Endothelial cell of umbilical vein (primary cell): ENCODE data around the gene SCNN1B. TPM values are rescaled to one million over a fixed set of nuclear protein-coding genes. Genes with fewer than 3 reads are reported as not detected.

ENCODE experiments used
- BruUV-seq: library from RNA; stranded (reverse); fragments of 400-500 nt; replicated peaks from 2 replicates; lab custom pipeline; 2021; lab: Mats Ljungman, UMichigan
- CTCF ChIA-PET: fragments of 300-600, 350-600 bp; sonication (Branson Sonifier 250); formaldehyde crosslinking; loops from one replicate; lab custom pipeline; 2021; ENCODE audit warnings: antibody characterized with exemption, inconsistent platforms; lab: Charles Lee
- POLR2A ChIA-PET: fragments of 300-600, 350-600 bp; sonication (Branson Sonifier 250); formaldehyde crosslinking; loops from one replicate; lab custom pipeline; 2021; ENCODE audit warnings: antibody characterized with exemption, inconsistent platforms; lab: Charles Lee
- DNase-seq: peaks from one replicate; pipeline ENCODE4 v3.0.0-alpha.2; 2011; ENCODE audit warnings: low read depth, low spot score
- FAIRE-seq: peaks from 2 replicates; lab custom pipeline; 2011; peaks lifted over from hg19 to GRCh38; lab: Jason Lieb, UNC
- H2AFZ ChIP-seq: 2 replicates; pipeline ENCODE4 v1.6.0; 2012; ENCODE audit warnings: low read depth, low read length, control low read depth, inconsistent platforms
- H3K27ac ChIP-seq: 2 replicates; pipeline ENCODE4 v1.5.1; 2011; ENCODE audit warnings: low read depth, mild to moderate bottlenecking, control low read depth, low read length, moderate library complexity; ENCODE audit not compliant: insufficient read depth
- H3K27me3 ChIP-seq, 2 experiments: 2 replicates each; pipeline versions ENCODE4 v1.6.0 to v1.6.1; 2011; ENCODE audit warnings: low read length in 2 of 2, mixed read lengths in 1 of 2; ENCODE audit not compliant: control insufficient read depth in 2 of 2, insufficient read depth in 2 of 2
- H3K36me3 ChIP-seq, 2 experiments: 2 replicates in 1 of 2; 3 replicates in 1 of 2; pipeline ENCODE4 v1.5.1; 2011; ENCODE audit warnings: low read length in 2 of 2, mild to moderate bottlenecking in 1 of 2, moderate library complexity in 1 of 2; ENCODE audit not compliant: control insufficient read depth in 2 of 2, insufficient read depth in 2 of 2; ENCODE audit errors: extremely low read depth in 1 of 2
- H3K4me1 ChIP-seq: 3 replicates; pipeline ENCODE4 v1.5.1; 2011; ENCODE audit warnings: mild to moderate bottlenecking, low read length; ENCODE audit not compliant: control insufficient read depth, insufficient read depth; ENCODE audit errors: extremely low read depth
- H3K4me2 ChIP-seq: 2 replicates; pipeline ENCODE4 v1.6.1; 2011; ENCODE audit warnings: low read length, control low read depth, mixed read lengths; ENCODE audit not compliant: insufficient read depth
- H3K4me3 ChIP-seq, 3 experiments: fragments of 200-600 bp in 1 of 3; sonication (generic), shearing (Covaris generic) in 1 of 3; replicated peaks in 1 of 3; 2 replicates each; pipeline ENCODE4 v1.5.1; 2011 to 2016; ENCODE audit warnings: control low read depth in 3 of 3, low read length in 3 of 3, mild to moderate bottlenecking in 2 of 3, inconsistent platforms in 1 of 3, low read depth in 1 of 3, moderate library complexity in 1 of 3; ENCODE audit not compliant: insufficient read depth in 1 of 3
- H3K79me2 ChIP-seq: 2 replicates; pipeline ENCODE4 v1.6.0; 2012; ENCODE audit warnings: low read length, inconsistent platforms; ENCODE audit not compliant: control insufficient read depth, insufficient read depth
- H3K9ac ChIP-seq: replicated peaks from 2 replicates; pipeline ENCODE3; 2011; ENCODE audit warnings: low read length, control low read depth; ENCODE audit not compliant: insufficient read depth; ENCODE audit errors: extremely low read depth
- H3K9me1 ChIP-seq: replicated peaks from 3 replicates; pipeline ENCODE4 v1.6.0; 2011; ENCODE audit warnings: mild to moderate bottlenecking, low read length; ENCODE audit not compliant: control insufficient read depth, insufficient read depth; ENCODE audit errors: extremely low read depth
- H3K9me3 ChIP-seq: replicated peaks from 2 replicates; pipeline ENCODE4 v1.5.1; 2012; ENCODE audit warnings: low read length, inconsistent platforms; ENCODE audit not compliant: control insufficient read depth, insufficient read depth
- H4K20me1 ChIP-seq: replicated peaks from 2 replicates; pipeline ENCODE3; 2011; ENCODE audit warnings: mild to moderate bottlenecking, low read length; ENCODE audit not compliant: control insufficient read depth, insufficient read depth; ENCODE audit errors: extremely low read depth
- EZH2 ChIP-seq: IDR thresholded peaks from 2 replicates; pipeline ENCODE4 v1.6.1; 2012; ENCODE audit warnings: borderline replicate concordance, low read depth, mild to moderate bottlenecking, moderate library complexity, low read length, inconsistent platforms; ENCODE audit not compliant: severe bottlenecking
- FOS ChIP-seq: IDR thresholded peaks from 2 replicates; pipeline ENCODE4 v1.6.1; 2011; ENCODE audit warnings: mild to moderate bottlenecking, low read length, moderate library complexity, borderline replicate concordance; ENCODE audit not compliant: insufficient read depth
- GATA2 ChIP-seq: IDR thresholded peaks from 2 replicates; pipeline ENCODE4 v1.7.0; 2011; ENCODE audit warnings: low read depth, mild to moderate bottlenecking, moderate library complexity, mixed read lengths, low read length; ENCODE audit not compliant: insufficient read length, insufficient read depth
- JUN ChIP-seq: IDR thresholded peaks from 2 replicates; pipeline ENCODE4 v1.6.1; 2011; ENCODE audit warnings: borderline replicate concordance, low read depth; ENCODE audit not compliant: insufficient read length, insufficient read depth
- MYC ChIP-seq: IDR thresholded peaks from one replicate; pipeline ENCODE4 v1.6.1; 2011; ENCODE audit warnings: mild to moderate bottlenecking, low read depth, low read length
- POLR2A ChIP-seq: IDR thresholded peaks from 2 replicates; pipeline ENCODE4 v1.6.1; 2012; ENCODE audit warnings: low read depth, mild to moderate bottlenecking, control low read depth, low read length
- POLR2AphosphoS5 ChIP-seq: IDR thresholded peaks from 2 replicates; pipeline ENCODE4 v1.6.1; 2012; ENCODE audit warnings: low read depth, mild to moderate bottlenecking, control low read depth, low read length, moderate library complexity; ENCODE audit not compliant: insufficient read depth
- dilution Hi-C: fragments of 300-500 bp; cut with MboI; formaldehyde crosslinking; loops from one replicate; pipeline ENCODE4 v1.15.0; 2019; ENCODE audit warnings: low sequenced_read_pairs; ENCODE audit not compliant: extremely low pct_ligation_motif_present
- intact Hi-C: fragments of 100-400 bp; cut with micrococcal nuclease; formaldehyde crosslinking; loops from one replicate; pipeline ENCODE4 v1.10.0; 2022
- polyA plus RNA-seq, 4 experiments: library from polyadenylated mRNA; depleted of rRNA in 3 of 4; stranded (reverse) in 3 of 4; unstranded in 1 of 4; fragments of >200 nt; gene quantifications; 2 replicates each; pipeline versions ENCODE4 v1.2.1 to v1.2.3, GENCODE V29; 2011 to 2012; ENCODE audit warnings: missing spikeins in 1 of 4
- total RNA-seq: library from RNA; stranded (reverse); gene quantifications from 2 replicates; pipeline ENCODE4 v1.2.3, GENCODE V29; 2021
- TF ChIP-seq, protein P1 (sequence below), 2 donors: IDR thresholded peaks; 1 replicate in 1 of 2; 2 replicates in 1 of 2; pipeline ENCODE4 v1.5.1; 2011; ENCODE audit warnings: low read length in 2 of 2, mild to moderate bottlenecking in 2 of 2, moderate library complexity in 2 of 2, control low read depth in 1 of 2, inconsistent platforms in 1 of 2, low read depth in 1 of 2; ENCODE audit not compliant: insufficient read depth in 1 of 2; ENCODE audit errors: extremely low read depth in 1 of 2
- TF ChIP-seq, protein P2 (sequence below): IDR thresholded peaks from 2 replicates; pipeline ENCODE4 v1.6.1; 2011; ENCODE audit not compliant: insufficient read depth, insufficient read length

The SCNN1B gene
- total and polyA plus RNA-seq, 2 donors (not counting 3 experiments of a cell fraction or from before 2014, with no cell fraction given) = not detected

DNA sequence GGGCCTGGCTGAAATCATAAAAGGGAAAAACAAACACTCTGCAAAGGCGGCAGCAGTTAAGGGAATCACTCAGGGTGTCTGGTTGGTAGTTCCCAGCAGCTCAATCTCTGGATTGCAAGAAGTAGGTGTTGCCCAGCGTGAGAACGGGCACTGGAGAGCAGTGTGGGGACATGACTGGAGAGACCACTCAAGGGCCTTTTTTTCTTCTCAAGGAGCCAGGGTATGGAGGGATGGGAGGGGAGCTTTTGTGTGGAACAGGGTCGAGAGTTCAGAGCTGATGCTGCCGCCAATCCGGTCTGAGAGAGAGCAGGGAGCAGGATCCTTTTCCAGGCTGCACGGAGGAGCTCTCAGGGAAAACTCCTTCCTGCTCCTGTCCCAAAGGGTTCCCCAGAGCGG lies 15.2 kb downstream of the SCNN1B start:
- H2AFZ ChIP-seq = no peak overlapping the region
- DNase-seq = no peak
- dilution Hi-C loops = no loop called here
- intact Hi-C loops = no loop called here
- H3K9ac ChIP-seq = no peak overlapping the region
- H3K9me1 ChIP-seq = no peaks in the 10 kb centered on the region
- BruUV-seq = no TSS peak
- no peak overlapping the region for H3K27ac ChIP-seq
- H3K4me2 ChIP-seq = no peak overlapping the region
- no peaks in the 10 kb centered on the region for H3K36me3 ChIP-seq
- no peaks in the 10 kb centered on the region for H3K4me1 ChIP-seq
- POLR2A ChIA-PET = no interaction called here
- CTCF ChIA-PET = no interaction called here
- H3K9me3 ChIP-seq = no peaks in the 10 kb centered on the region
- H3K27me3 ChIP-seq = no peaks in the 10 kb centered on the region
- no peaks in the 10 kb centered on the region for H3K79me2 ChIP-seq
- TF ChIP-seq POLR2AphosphoS5 = no peak
- TF ChIP-seq, protein P1, sequence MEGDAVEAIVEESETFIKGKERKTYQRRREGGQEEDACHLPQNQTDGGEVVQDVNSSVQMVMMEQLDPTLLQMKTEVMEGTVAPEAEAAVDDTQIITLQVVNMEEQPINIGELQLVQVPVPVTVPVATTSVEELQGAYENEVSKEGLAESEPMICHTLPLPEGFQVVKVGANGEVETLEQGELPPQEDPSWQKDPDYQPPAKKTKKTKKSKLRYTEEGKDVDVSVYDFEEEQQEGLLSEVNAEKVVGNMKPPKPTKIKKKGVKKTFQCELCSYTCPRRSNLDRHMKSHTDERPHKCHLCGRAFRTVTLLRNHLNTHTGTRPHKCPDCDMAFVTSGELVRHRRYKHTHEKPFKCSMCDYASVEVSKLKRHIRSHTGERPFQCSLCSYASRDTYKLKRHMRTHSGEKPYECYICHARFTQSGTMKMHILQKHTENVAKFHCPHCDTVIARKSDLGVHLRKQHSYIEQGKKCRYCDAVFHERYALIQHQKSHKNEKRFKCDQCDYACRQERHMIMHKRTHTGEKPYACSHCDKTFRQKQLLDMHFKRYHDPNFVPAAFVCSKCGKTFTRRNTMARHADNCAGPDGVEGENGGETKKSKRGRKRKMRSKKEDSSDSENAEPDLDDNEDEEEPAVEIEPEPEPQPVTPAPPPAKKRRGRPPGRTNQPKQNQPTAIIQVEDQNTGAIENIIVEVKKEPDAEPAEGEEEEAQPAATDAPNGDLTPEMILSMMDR (IDR thresholded peaks at IDR 0.05; ENCODE audit: extremely low read depth in 1 of 2, insufficient read depth in 1 of 2, low read depth in 1 of 2, low read length in 2 of 2) = no peak
- TF ChIP-seq MYC = no peak
- TF ChIP-seq EZH2 = no peak
- TF ChIP-seq JUN = no peak
- no peak for TF ChIP-seq FOS
- no peak for TF ChIP-seq POLR2A
- TF ChIP-seq GATA2 = no peak
- TF ChIP-seq, protein P2, sequence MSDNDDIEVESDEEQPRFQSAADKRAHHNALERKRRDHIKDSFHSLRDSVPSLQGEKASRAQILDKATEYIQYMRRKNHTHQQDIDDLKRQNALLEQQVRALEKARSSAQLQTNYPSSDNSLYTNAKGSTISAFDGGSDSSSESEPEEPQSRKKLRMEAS = no peak
- FAIRE-seq = no peak
- no peak overlapping the region for H3K4me3 ChIP-seq
- H4K20me1 ChIP-seq = no peaks in the 10 kb centered on the region
